ENCODE data around the gene TLDC2. TPM values are rescaled to one million over a fixed set of nuclear protein-coding genes. Genes with fewer than 3 reads are reported as not detected.
"Not testable (repeated sequence)": the region's sequence is repeated elsewhere in the genome, so short reads cannot be mapped to it uniquely, and the experiment has no call there.

The TLDC2 gene
- 13.6 and 23.6 TPM in 2 replicates for total RNA-seq (2014; rRNA removed; shearing (Covaris generic); ENCODE audit: low replicate concordance)

GRCh38 chr20:36875702-36876472 is at the start of gene TLDC2:
TLDC2 (plus strand) TSS chr20:36876138; CDS start chr20:36876175, 37 bp downstream.
- in situ Hi-C loops (cut with HindIII; ENCODE audit: low pct_unique_long_range_greater_than_20kb, low sequenced_read_pairs) = no loop called here
- peak; percentile 94 for DNase-seq (ENCODE audit: low read depth)

- no peak for DNase-seq (ENCODE audit: low read depth)
- in situ Hi-C loops (cut with HindIII; ENCODE audit: low pct_unique_long_range_greater_than_20kb, low sequenced_read_pairs) = no loop called here
Measured at GRCh38 chr20:36826554-36827244, 49.2 kb upstream of the TLDC2 start.

GRCh38 chr20:36827541-36828279 is 48.2 kb upstream of the TLDC2 start:
- in situ Hi-C loops (cut with HindIII; ENCODE audit: low pct_unique_long_range_greater_than_20kb, low sequenced_read_pairs) = no loop called here
- no peak for DNase-seq (ENCODE audit: low read depth)

GRCh38 chr20:36830791-36831691 is 44.9 kb upstream of the TLDC2 start:
- in situ Hi-C loops (cut with HindIII; ENCODE audit: low pct_unique_long_range_greater_than_20kb, low sequenced_read_pairs) = no loop called here
- no peak for DNase-seq (ENCODE audit: low read depth)

- DNase-seq (ENCODE audit: low read depth) = no peak
- in situ Hi-C loops (cut with HindIII; ENCODE audit: low pct_unique_long_range_greater_than_20kb, low sequenced_read_pairs) = no loop called here
Measured at GRCh38 chr20:36832791-36833190, 43.1 kb upstream of the TLDC2 start.

- in situ Hi-C loops (cut with HindIII; ENCODE audit: low pct_unique_long_range_greater_than_20kb, low sequenced_read_pairs) = no loop called here
- no peak for DNase-seq (ENCODE audit: low read depth)
Measured at GRCh38 chr20:36833275-36834020, 42.5 kb upstream of the TLDC2 start.

GRCh38 chr20:36835025-36835424 is 40.9 kb upstream of the TLDC2 start:
- DNase-seq (ENCODE audit: low read depth) = no peak
- in situ Hi-C loops (cut with HindIII; ENCODE audit: low pct_unique_long_range_greater_than_20kb, low sequenced_read_pairs) = no loop called here

GRCh38 chr20:36835453-36836198 is 40.3 kb upstream of the TLDC2 start:
- peak; percentile 98 for DNase-seq (ENCODE audit: low read depth)
- in situ Hi-C loops (cut with HindIII; ENCODE audit: low pct_unique_long_range_greater_than_20kb, low sequenced_read_pairs) = no loop called here

- in situ Hi-C loops (cut with HindIII; ENCODE audit: low pct_unique_long_range_greater_than_20kb, low sequenced_read_pairs) = no loop called here
Measured at GRCh38 chr20:36836591-36837269, 39.2 kb upstream of the TLDC2 start.

GRCh38 chr20:36838376-36838775 is 37.6 kb upstream of the TLDC2 start:
- DNase-seq (ENCODE audit: low read depth); in situ Hi-C loops (cut with HindIII; ENCODE audit: low pct_unique_long_range_greater_than_20kb, low sequenced_read_pairs): not testable (repeated sequence)

More at GRCh38 chr20:36836591-36837269, 39.2 kb upstream of the TLDC2 start:
- no peak for DNase-seq (ENCODE audit: low read depth)

GRCh38 chr20:36839150-36839549 is 36.8 kb upstream of the TLDC2 start:
- in situ Hi-C loops (cut with HindIII; ENCODE audit: low pct_unique_long_range_greater_than_20kb, low sequenced_read_pairs) = no loop called here
- DNase-seq (ENCODE audit: low read depth) = no peak

GRCh38 chr20:36841030-36841429 is 34.9 kb upstream of the TLDC2 start:
- DNase-seq (ENCODE audit: low read depth); in situ Hi-C loops (cut with HindIII; ENCODE audit: low pct_unique_long_range_greater_than_20kb, low sequenced_read_pairs): not testable (repeated sequence)

GRCh38 chr20:36845288-36845971 is 30.5 kb upstream of the TLDC2 start:
- no peak for DNase-seq (ENCODE audit: low read depth)
- in situ Hi-C loops (cut with HindIII; ENCODE audit: low pct_unique_long_range_greater_than_20kb, low sequenced_read_pairs) = no loop called here

GRCh38 chr20:36847009-36847709 is 28.8 kb upstream of the TLDC2 start:
- in situ Hi-C loops (cut with HindIII; ENCODE audit: low pct_unique_long_range_greater_than_20kb, low sequenced_read_pairs) = no loop called here

GRCh38 chr20:36847710-36848040 is 28.3 kb upstream of the TLDC2 start:
- in situ Hi-C loops (cut with HindIII; ENCODE audit: low pct_unique_long_range_greater_than_20kb, low sequenced_read_pairs) = no loop called here

More at GRCh38 chr20:36847009-36847709, 28.8 kb upstream of the TLDC2 start:
- no peak for DNase-seq (ENCODE audit: low read depth)

More at GRCh38 chr20:36847710-36848040, 28.3 kb upstream of the TLDC2 start:
- DNase-seq (ENCODE audit: low read depth) = no peak
